HG03432 (cell line): Measurements from ENCODE around the gene FGG.

ENCODE experiments used
- ATAC-seq: cut with Tn5 transposase; IDR thresholded peaks from one replicate; pipeline ENCODE4 v1.9.1; 2021; ENCODE audit warnings: mild to moderate bottlenecking, moderate library complexity; ENCODE audit not compliant: unreplicated experiment

Gene FGG

DNA sequence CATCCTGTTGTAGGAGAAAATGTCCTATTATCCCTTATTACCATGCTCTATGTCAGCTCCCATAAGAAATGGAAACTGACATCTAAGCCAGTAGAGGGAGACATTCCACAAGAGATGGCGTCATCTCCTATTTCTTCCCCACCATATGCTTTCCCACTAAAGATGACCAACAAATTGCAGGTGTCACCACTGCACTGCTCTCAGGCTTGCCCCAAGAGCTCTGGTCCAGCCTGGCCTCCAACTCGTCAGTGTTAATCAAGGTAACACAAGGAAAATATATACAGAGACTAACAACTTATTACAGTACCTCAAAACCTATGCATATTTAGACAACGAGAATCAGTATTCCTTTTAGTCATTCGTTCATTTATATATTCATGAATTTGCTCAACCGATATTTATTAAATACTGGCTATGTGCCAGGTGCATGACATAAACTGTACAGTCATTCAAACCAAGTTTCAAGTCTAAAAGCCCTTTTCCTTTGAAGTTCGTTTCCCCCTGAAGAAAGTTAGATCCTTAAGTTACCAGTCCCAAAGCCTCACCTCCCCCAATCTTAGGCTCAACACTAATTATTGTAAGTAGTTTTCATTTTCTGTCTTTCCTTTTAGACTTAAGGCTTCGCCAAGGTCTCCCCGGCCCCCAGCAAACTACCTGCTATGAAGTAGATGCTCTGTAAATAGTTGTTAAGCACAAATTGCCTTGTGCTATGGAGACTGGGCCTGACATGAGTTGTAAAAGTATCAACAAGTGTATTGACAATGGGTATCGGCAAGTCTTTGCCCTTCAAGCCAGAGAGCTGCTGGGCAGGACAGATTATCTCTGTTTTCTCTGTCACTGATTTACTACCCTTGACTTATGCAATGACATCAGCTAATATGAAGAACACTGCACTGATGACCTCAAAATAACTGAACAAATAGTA is 52.7 kb downstream of the FGG start:
- peak; percentile 91 for ATAC-seq

DNA sequence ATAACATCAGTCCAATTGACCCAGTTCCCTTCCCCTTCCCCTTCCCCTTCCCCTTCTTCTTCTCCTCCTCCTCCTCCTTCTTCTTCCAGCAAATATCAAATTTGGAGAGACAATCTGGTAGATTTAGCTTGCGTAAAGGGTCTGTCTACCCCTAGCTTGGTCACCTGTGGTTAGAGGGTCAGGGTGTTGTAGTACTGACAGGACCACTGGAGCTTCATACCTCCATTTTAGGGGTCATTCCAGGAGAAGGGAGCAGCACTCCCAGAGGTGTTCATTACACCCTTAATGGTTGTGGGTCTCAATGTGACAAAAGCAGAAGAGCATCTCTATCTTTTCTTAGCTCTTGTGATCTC is 53.3 kb downstream of the FGG start:
- ATAC-seq: peak; percentile 27
